Osteocyte (in vitro differentiated cells): Measurements from ENCODE around the gene LAMA3. TPM values are rescaled to one million over a fixed set of nuclear protein-coding genes. Genes with fewer than 3 reads are reported as not detected.

Experiments
- DNase-seq: peaks from one replicate; pipeline ENCODE4 v3.0.0; 2021; ENCODE audit warnings: mixed read lengths; ENCODE audit not compliant: unreplicated experiment; ENCODE audit errors: extremely low spot score
- H3K27ac Mint-ChIP-seq: one replicate; pipeline ENCODE4 v1.8.0; 2021; ENCODE audit warnings: mild to moderate bottlenecking, mixed read lengths; ENCODE audit not compliant: unreplicated experiment
- H3K27me3 Mint-ChIP-seq: one replicate; pipeline ENCODE4 v1.8.0; 2021; ENCODE audit warnings: mixed read lengths; ENCODE audit not compliant: unreplicated experiment
- H3K36me3 Mint-ChIP-seq: one replicate; pipeline ENCODE4 v1.8.0; 2021; ENCODE audit warnings: mixed read lengths; ENCODE audit not compliant: unreplicated experiment
- H3K4me1 Mint-ChIP-seq: one replicate; pipeline ENCODE4 v1.8.0; 2021; ENCODE audit warnings: mixed read lengths; ENCODE audit not compliant: unreplicated experiment
- H3K4me3 Mint-ChIP-seq: one replicate; pipeline ENCODE4 v1.8.0; 2021; ENCODE audit warnings: mild to moderate bottlenecking, moderate library complexity, mixed read lengths; ENCODE audit not compliant: unreplicated experiment
- H3K9me3 Mint-ChIP-seq: one replicate; pipeline ENCODE4 v1.8.0; 2021; ENCODE audit warnings: mixed read lengths; ENCODE audit not compliant: unreplicated experiment
- total RNA-seq: library from RNA; stranded (reverse); gene quantifications from 2 replicates; pipeline ENCODE4 v1.2.1, GENCODE V29; 2021
- TF ChIP-seq, protein P1 (sequence below): fragments of 200-600 bp; sonication (generic); IDR thresholded peaks from 2 replicates; pipeline ENCODE4 v1.5.0; 2021; ENCODE audit warnings: antibody characterized with exemption, mild to moderate bottlenecking, moderate library complexity

LAMA3 gene
- total RNA-seq, 1 donor from 2014 or later = not detected

DNA sequence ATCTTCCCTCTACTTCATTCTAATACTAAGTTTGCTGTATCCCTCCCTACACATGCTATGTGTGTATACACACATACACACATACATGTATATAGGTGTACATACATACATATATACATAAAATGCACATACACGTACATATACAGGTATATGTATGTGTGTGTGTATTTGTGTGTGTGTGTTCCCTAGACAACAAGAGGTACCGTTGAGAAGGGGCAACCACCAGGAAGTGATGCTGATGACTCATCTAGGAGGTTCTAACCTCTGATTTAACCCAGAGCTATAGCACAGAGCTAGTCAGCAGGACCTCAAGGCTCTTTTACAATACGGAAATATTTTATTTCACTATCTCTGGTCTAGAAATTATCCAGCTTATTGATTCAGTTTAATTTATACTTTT lies 139.2 kb downstream of the LAMA3 start:
- DNase-seq = no peak
- Mint-ChIP-seq H3K36me3 (no peaks in the 10 kb centered on the region), H3K4me3 (no peak overlapping the region), H3K27me3 (no peaks in the 10 kb centered on the region), H3K9me3 (no peaks in the 10 kb centered on the region), H3K4me1 (peaks cover 3% of the 10 kb centered on the region), H3K27ac (no peak overlapping the region)
- TF ChIP-seq, protein P1, sequence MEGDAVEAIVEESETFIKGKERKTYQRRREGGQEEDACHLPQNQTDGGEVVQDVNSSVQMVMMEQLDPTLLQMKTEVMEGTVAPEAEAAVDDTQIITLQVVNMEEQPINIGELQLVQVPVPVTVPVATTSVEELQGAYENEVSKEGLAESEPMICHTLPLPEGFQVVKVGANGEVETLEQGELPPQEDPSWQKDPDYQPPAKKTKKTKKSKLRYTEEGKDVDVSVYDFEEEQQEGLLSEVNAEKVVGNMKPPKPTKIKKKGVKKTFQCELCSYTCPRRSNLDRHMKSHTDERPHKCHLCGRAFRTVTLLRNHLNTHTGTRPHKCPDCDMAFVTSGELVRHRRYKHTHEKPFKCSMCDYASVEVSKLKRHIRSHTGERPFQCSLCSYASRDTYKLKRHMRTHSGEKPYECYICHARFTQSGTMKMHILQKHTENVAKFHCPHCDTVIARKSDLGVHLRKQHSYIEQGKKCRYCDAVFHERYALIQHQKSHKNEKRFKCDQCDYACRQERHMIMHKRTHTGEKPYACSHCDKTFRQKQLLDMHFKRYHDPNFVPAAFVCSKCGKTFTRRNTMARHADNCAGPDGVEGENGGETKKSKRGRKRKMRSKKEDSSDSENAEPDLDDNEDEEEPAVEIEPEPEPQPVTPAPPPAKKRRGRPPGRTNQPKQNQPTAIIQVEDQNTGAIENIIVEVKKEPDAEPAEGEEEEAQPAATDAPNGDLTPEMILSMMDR = no peak

DNA sequence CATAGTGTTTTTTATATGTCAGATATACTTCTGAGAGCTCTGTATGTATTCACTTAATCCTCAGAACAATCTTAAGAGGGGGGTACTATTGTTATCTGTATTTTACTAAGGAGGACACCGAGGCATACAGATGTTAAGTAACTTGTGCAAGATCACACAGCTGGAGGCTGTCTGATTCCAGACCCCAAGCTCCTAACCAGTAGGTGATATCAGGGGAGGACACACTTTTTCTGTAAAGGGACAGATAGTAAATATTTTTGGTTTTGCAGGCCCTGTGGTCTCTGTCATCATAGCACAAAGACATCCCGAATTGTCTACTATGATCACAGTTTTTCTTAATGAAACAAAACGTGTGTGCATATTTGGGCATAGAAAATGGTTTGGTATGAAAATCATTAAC lies 143.7 kb downstream of the LAMA3 start:
- Mint-ChIP-seq H3K4me3 (no peak overlapping the region), H3K4me1 (peaks cover 3% of the 10 kb centered on the region), H3K27me3 (no peaks in the 10 kb centered on the region), H3K9me3 (no peaks in the 10 kb centered on the region), H3K27ac (no peak overlapping the region), H3K36me3 (no peaks in the 10 kb centered on the region)
- no peak for DNase-seq
- TF ChIP-seq, protein P1 = no peak

DNA sequence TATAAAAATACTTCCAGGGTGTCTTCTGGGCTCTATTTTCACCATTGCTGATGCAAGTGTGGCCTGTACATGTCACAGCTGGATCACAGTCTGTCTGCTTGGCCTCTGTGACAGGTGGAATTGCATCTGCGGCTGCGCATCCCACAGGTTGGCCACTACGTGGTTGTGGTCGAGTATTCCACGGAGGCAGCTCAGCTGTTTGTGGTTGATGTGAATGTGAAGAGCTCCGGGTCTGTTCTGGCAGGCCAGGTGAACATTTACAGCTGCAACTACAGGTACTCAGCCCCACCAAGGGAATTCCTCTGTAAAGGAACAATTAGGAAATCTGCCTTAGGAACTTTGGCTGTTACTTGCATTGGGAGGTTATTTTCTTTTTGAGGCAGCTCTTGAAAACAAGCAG lies 144.5 kb downstream of the LAMA3 start:
- H3K9me3 Mint-ChIP-seq = no peaks in the 10 kb centered on the region
- no peak overlapping the region for H3K27ac Mint-ChIP-seq
- H3K36me3 Mint-ChIP-seq = no peaks in the 10 kb centered on the region
- peaks cover 4% of the 10 kb centered on the region for H3K4me1 Mint-ChIP-seq
- no peaks in the 10 kb centered on the region for H3K27me3 Mint-ChIP-seq
- H3K4me3 Mint-ChIP-seq = no peak overlapping the region
- TF ChIP-seq, protein P1 = no peak
- DNase-seq = no peak

DNA sequence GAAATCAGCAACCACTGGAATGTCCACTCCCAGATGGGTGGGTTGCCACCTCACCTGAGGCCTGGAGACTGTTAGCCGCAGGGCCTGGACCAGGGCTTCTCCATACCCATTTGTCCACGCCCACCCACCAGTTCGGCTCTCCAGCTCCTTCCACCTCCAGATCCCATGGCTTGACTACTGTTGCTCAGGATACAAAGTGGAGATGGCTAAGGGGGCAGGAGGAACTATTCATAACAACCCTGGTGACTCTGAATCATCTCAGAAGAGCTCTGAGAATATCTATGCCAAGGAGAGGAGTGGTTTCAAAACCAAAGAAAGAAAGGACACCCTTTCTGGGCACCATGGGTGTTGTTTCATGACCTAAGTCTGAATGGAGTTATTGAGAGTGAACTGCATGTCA lies 145.8 kb downstream of the LAMA3 start:
- peaks cover 10% of the 10 kb centered on the region for H3K4me1 Mint-ChIP-seq
- TF ChIP-seq, protein P1 = no peak
- no peaks in the 10 kb centered on the region for H3K27me3 Mint-ChIP-seq
- no peak overlapping the region for H3K27ac Mint-ChIP-seq
- no peak overlapping the region for H3K4me3 Mint-ChIP-seq
- H3K36me3 Mint-ChIP-seq = no peaks in the 10 kb centered on the region
- DNase-seq = no peak
- no peaks in the 10 kb centered on the region for H3K9me3 Mint-ChIP-seq

DNA sequence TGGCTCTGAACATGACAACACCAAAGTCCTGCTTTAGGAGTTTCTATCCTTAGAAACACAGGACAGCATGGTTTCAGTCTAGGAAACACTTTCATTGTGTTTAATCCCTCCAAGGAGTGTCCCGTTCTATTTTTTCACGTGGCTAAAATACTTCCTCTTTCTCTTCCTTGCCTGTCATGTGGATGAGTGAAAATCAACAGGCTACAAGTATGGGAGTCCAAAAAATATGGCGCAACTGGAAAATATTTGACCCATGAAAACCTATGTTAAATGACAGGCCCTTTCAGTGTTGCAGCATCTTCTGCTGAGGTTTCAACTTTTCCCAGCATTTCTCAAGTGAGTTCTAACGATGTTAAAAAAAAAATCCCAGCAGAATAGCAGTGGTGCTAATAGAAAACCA lies 146.3 kb downstream of the LAMA3 start:
- H3K27ac Mint-ChIP-seq = no peak overlapping the region
- DNase-seq = no peak

More for the DNA sequence above, 146.3 kb downstream of the LAMA3 start:
- TF ChIP-seq, protein P1 = no peak
- Mint-ChIP-seq H3K27me3 (no peaks in the 10 kb centered on the region), H3K4me1 (peaks cover 10% of the 10 kb centered on the region), H3K36me3 (no peaks in the 10 kb centered on the region), H3K9me3 (no peaks in the 10 kb centered on the region), H3K4me3 (no peak overlapping the region)
